A549 (cell line): ENCODE data around the gene TRAPPC4. TPM values are rescaled to one million over a fixed set of nuclear protein-coding genes. Genes with fewer than 3 reads are reported as not detected.
"Not testable (repeated sequence)": the region's sequence is repeated elsewhere in the genome, so short reads cannot be mapped to it uniquely, and the experiment has no call there.

Source experiments
- ATAC-seq, 2 experiments: fragments of 200-7000 bp in 1 of 2; fragments of >200 bp in 1 of 2; cut with Nextera tagmentation in 1 of 2; cut with Tn5 transposase in 1 of 2; 3 replicates each; pipeline versions ENCODE4 v1.8.0 to v1.9.1; 2018 to 2020; ENCODE audit warnings: mild to moderate bottlenecking in 1 of 2, moderate library complexity in 1 of 2
- CTCF ChIA-PET: fragments of 300-600 bp; sonication (Branson Sonifier 250); formaldehyde crosslinking; extraction: SDS; loops from one replicate; lab custom pipeline; 2021; ENCODE audit warnings: antibody characterized with exemption, inconsistent platforms; lab: Yijun Ruan, JAX
- POLR2A ChIA-PET: fragments of 350-600 bp; formaldehyde crosslinking; extraction: SDS; loops from one replicate; lab custom pipeline; 2021; ENCODE audit warnings: antibody characterized with exemption, inconsistent platforms; lab: Yijun Ruan, JAX
- DNase-seq, 2 experiments: peaks; one replicate each; pipeline versions ENCODE4 v3.0.0 to v3.0.0-alpha.2; 2011 to 2016; ENCODE audit warnings: low read depth in 1 of 2, low spot score in 1 of 2
- FAIRE-seq: peaks from 2 replicates; lab custom pipeline; 2011; peaks lifted over from hg19 to GRCh38; lab: Jason Lieb, UNC
- H3K27ac ChIP-seq, 2 experiments: fragments of >200 bp; sonication (Bioruptor Twin); formaldehyde crosslinking; 3 replicates each; pipeline ENCODE4 v1.5.1; 2016 to 2017
- H3K4me1 ChIP-seq: fragments of >200 bp; sonication (Bioruptor Twin); formaldehyde crosslinking; 3 replicates; pipeline ENCODE4 v1.6.1; 2016
- H3K4me2 ChIP-seq: fragments of >200 bp; sonication (Bioruptor Twin); formaldehyde crosslinking; 3 replicates; pipeline ENCODE4 v1.6.1; 2016
- H3K4me3 ChIP-seq: fragments of >200 bp; sonication (Bioruptor Twin); formaldehyde crosslinking; 3 replicates; pipeline ENCODE4 v1.5.1; 2016
- H3K9me3 ChIP-seq: fragments of >200 bp; sonication (Bioruptor Twin); formaldehyde crosslinking; 3 replicates; pipeline ENCODE4 v1.6.1; 2016
- CBX2 ChIP-seq: fragments of 200-600 bp; sonication (generic); IDR thresholded peaks from 2 replicates; pipeline ENCODE4 v1.6.1; 2016; ENCODE audit warnings: low read depth, mild to moderate bottlenecking, borderline replicate concordance
- CHD4 ChIP-seq: fragments of 200-600 bp; sonication (generic); IDR thresholded peaks from 2 replicates; pipeline ENCODE4 v1.6.1; 2016; ENCODE audit warnings: antibody characterized with exemption, mild to moderate bottlenecking, borderline replicate concordance
- E2F6 ChIP-seq: IDR thresholded peaks from 2 replicates; pipeline ENCODE4 v1.6.1; 2012; ENCODE audit warnings: low read depth, borderline replicate concordance
- EHF ChIP-seq: fragments of 250-450 bp; sonication (Bioruptor Pico); IDR thresholded peaks from 2 replicates; pipeline ENCODE4 v1.5.0; 2020; ENCODE audit warnings: mild to moderate bottlenecking
- EHMT2 ChIP-seq: fragments of 200-600 bp; sonication (generic); IDR thresholded peaks from 2 replicates; pipeline ENCODE4 v1.6.1; 2016; ENCODE audit warnings: antibody characterized with exemption, low read depth, mild to moderate bottlenecking, moderate library complexity
- ESRRA ChIP-seq: fragments of 150-350 bp; IDR thresholded peaks from 2 replicates; pipeline ENCODE4 v1.6.1; 2014; ENCODE audit warnings: mild to moderate bottlenecking, low read length, borderline replicate concordance
- FOSL2 ChIP-seq, 2 experiments: fragments of 450-650 bp in 1 of 2; fragments of >200 bp in 1 of 2; sonication (Bioruptor Twin) in 1 of 2; formaldehyde crosslinking; IDR thresholded peaks; 2 replicates each; pipeline versions ENCODE4 v1.5.0 to v1.6.1; 2016 to 2020; ENCODE audit warnings: mild to moderate bottlenecking in 1 of 2, moderate library complexity in 1 of 2
- HEYL ChIP-seq: fragments of 250-450 bp; sonication (Bioruptor Pico); IDR thresholded peaks from 2 replicates; pipeline ENCODE4 v1.8.0; 2021; ENCODE audit warnings: mild to moderate bottlenecking, moderate library complexity
- HOXA7 ChIP-seq: fragments of 250-450 bp; sonication (Bioruptor Pico); IDR thresholded peaks from 2 replicates; pipeline ENCODE4 v1.5.0; 2020; ENCODE audit warnings: mild to moderate bottlenecking, moderate library complexity
- HOXB13 ChIP-seq: fragments of 250-450 bp; sonication (Bioruptor Pico); IDR thresholded peaks from 2 replicates; pipeline ENCODE4 v1.5.0; 2020; ENCODE audit warnings: low read depth, mild to moderate bottlenecking, moderate library complexity
- MAFK ChIP-seq: fragments of 450-650 bp; IDR thresholded peaks from 2 replicates; pipeline ENCODE4 v1.6.1; 2014; ENCODE audit not compliant: partially characterized antibody
- MAX ChIP-seq: IDR thresholded peaks from 2 replicates; pipeline ENCODE4 v1.6.1; 2012
- NFE2L2 ChIP-seq: fragments of 150-350 bp; conservative IDR thresholded peaks from 2 replicates; pipeline ENCODE4 v1.6.1; 2014; ENCODE audit warnings: low read length
- RAD21 ChIP-seq, 2 experiments: fragments of >200 bp in 1 of 2; sonication (Bioruptor Twin) in 1 of 2; formaldehyde crosslinking in 1 of 2; IDR thresholded peaks in 1 of 2; conservative IDR thresholded peaks in 1 of 2; 2 replicates in 1 of 2; 3 replicates in 1 of 2; pipeline ENCODE4 v1.6.1; 2012 to 2018; ENCODE audit warnings: inconsistent platforms in 1 of 2
- RARB ChIP-seq: fragments of 250-450 bp; sonication (Bioruptor Pico); IDR thresholded peaks from 2 replicates; pipeline ENCODE4 v1.8.0; 2021; ENCODE audit warnings: mild to moderate bottlenecking, moderate library complexity
- RFX5 ChIP-seq: fragments of 450-650 bp; IDR thresholded peaks from 2 replicates; pipeline ENCODE4 v1.7.1; 2014; ENCODE audit warnings: antibody characterized with exemption, mild to moderate bottlenecking, moderate library complexity
- RNF2 ChIP-seq: fragments of 200-600 bp; sonication (generic); IDR thresholded peaks from 2 replicates; pipeline ENCODE4 v1.6.1; 2016; ENCODE audit warnings: low read depth, mild to moderate bottlenecking, antibody characterized with exemption, moderate library complexity, borderline replicate concordance
- SMC3 ChIP-seq: fragments of >200 bp; sonication (Bioruptor Twin); formaldehyde crosslinking; IDR thresholded peaks from 3 replicates; pipeline ENCODE4 v1.6.1; 2018; ENCODE audit warnings: inconsistent platforms
- SREBF2 ChIP-seq: fragments of 450-650 bp; IDR thresholded peaks from 2 replicates; pipeline ENCODE4 v1.6.1; 2014; ENCODE audit warnings: mild to moderate bottlenecking, moderate library complexity
- TFCP2L1 ChIP-seq: fragments of 250-450 bp; sonication (Bioruptor Pico); IDR thresholded peaks from 2 replicates; pipeline ENCODE4 v1.5.0; 2021; ENCODE audit warnings: mild to moderate bottlenecking
- ZNF302 ChIP-seq: fragments of 250-450 bp; sonication (Bioruptor Pico); IDR thresholded peaks from 2 replicates; pipeline ENCODE4 v1.9.0; 2021; ENCODE audit warnings: inconsistent platforms, mild to moderate bottlenecking, moderate library complexity
- ZSCAN20 ChIP-seq: fragments of 250-450 bp; sonication (Bioruptor Pico); IDR thresholded peaks from 2 replicates; pipeline ENCODE4 v1.8.0; 2022; ENCODE audit warnings: mild to moderate bottlenecking, moderate library complexity
- WGBS: methylation state at CpG from one replicate; pipeline ENCODE4 v1.1.6; 2017; ENCODE audit errors: missing lambda C conversion rate; 5-methylcytosine and 5-hydroxymethylcytosine counted together
- polyA plus RNA-seq, 4 experiments: library from polyadenylated mRNA; depleted of rRNA in 3 of 4; stranded (reverse); fragments of >200 nt; fragmentation: RNase III in 1 of 4; extraction: RNeasy Plus Mini Kit Qiagen cat#74134 plus additional on column Dnase treatment in 1 of 4; gene quantifications; 2 replicates in 3 of 4; 3 replicates in 1 of 4; pipeline ENCODE4 v1.2.3, GENCODE V29; 2011 to 2017

The TRAPPC4 gene
- polyA plus RNA-seq, 2 of the 4 experiments (the other 2 are of a cell fraction) = 71.6 to 77.7 TPM

GRCh38 chr11:119038884-119039283, 20.3 kb downstream of the TRAPPC4 start:
- Histone ChIP-seq H3K4me1 (no peaks in the 10 kb centered on the region), H3K9me3 (no peaks in the 10 kb centered on the region), H3K27ac (no peak overlapping the region), H3K4me2 (no peak overlapping the region), H3K4me3 (no peak overlapping the region)
- ATAC-seq (no peak), FAIRE-seq (no peak), DNase-seq (no peak)
- POLR2A ChIA-PET = no interaction called here
- WGBS = 67% methylated on average over 5 of the region's 5 CpGs
- CTCF ChIA-PET = interaction anchor here (1.9 kb wide), 1 partner anchor 17 kb away, joined by 8 read pairs; the partner anchor contains the start of gene HYOU1
- TF ChIP-seq SREBF2 = no peak
- no peak for TF ChIP-seq MAX
- no peak for TF ChIP-seq HOXB13 (CRISPR knock-in tag)
- TF ChIP-seq E2F6 = no peak

GRCh38 chr11:119039471-119039870, 20.9 kb downstream of the TRAPPC4 start:
- H3K4me3 ChIP-seq, ATAC-seq, FAIRE-seq, H3K4me1 ChIP-seq, DNase-seq, H3K4me2 ChIP-seq, H3K9me3 ChIP-seq, POLR2A ChIA-PET, H3K27ac ChIP-seq: not testable (repeated sequence)
- CTCF ChIA-PET = interaction anchor here (1.9 kb wide), 1 partner anchor 17 kb away, joined by 8 read pairs; the partner anchor contains the start of gene HYOU1
- 65% methylated on average over 11 of the region's 11 CpGs for WGBS

- ChIA-PET POLR2A (interaction anchor here (1.2 kb wide), 1 partner anchor 15 kb away, joined by 3 read pairs; the partner anchor contains the start of gene HYOU1), CTCF (interaction anchor here (0.6 to 2.6 kb wide), 2 partner anchors 11 to 14 kb away, joined by 3 to 10 read pairs; partner anchors contain the start of gene SLC37A4)
- Histone ChIP-seq H3K9me3 (no peaks in the 10 kb centered on the region), H3K4me1 (no peaks in the 10 kb centered on the region), H3K27ac (no peak overlapping the region), H3K4me3 (no peak overlapping the region), H3K4me2 (no peak overlapping the region)
- TF ChIP-seq MAFK (peak; percentile 27), CBX2 (no peak)
- WGBS = 91% methylated on average over 4 of the region's 4 CpGs
- FAIRE-seq (no peak), DNase-seq (no peak), ATAC-seq (peak; percentile 19 to 41; a peak in 2 of 6 replicates)
Observed at GRCh38 chr11:119041821-119042514, 23.4 kb downstream of the TRAPPC4 start.

GRCh38 chr11:119042927-119043326, 24.4 kb downstream of the TRAPPC4 start:
- WGBS = 84% methylated on average over 9 of the region's 9 CpGs
- no peak for DNase-seq
- ChIA-PET CTCF (interaction anchor here (0.6 to 2.6 kb wide), 3 partner anchors 12 to 18 kb away, joined by 3 to 10 read pairs (median 4); partner anchors contain the start of gene SLC37A4), POLR2A (no interaction called here)
- TF ChIP-seq FOSL2 (IDR thresholded peaks at IDR 0.05) (no peak), FOSL2 (CRISPR knock-in tag; IDR thresholded peaks at IDR 0.05) (no peak), EHF (no peak), NFE2L2 (no peak), RFX5 (no peak), HOXA7 (CRISPR knock-in tag) (no peak), ZNF302 (CRISPR knock-in tag) (no peak), HEYL (CRISPR knock-in tag) (no peak), EHMT2 (no peak), ESRRA (no peak), ZSCAN20 (CRISPR knock-in tag) (no peak), RNF2 (no peak), SMC3 (no peak), RAD21 (conservative IDR thresholded peaks at IDR 0.05 in 1 of 2, IDR thresholded peaks at IDR 0.05 in 1 of 2) (no peak), CHD4 (no peak), TFCP2L1 (CRISPR knock-in tag) (no peak), HOXB13 (CRISPR knock-in tag) (no peak), RARB (CRISPR knock-in tag) (no peak)
- TF ChIP-seq, all 56 proteins: peak for 0
- Histone ChIP-seq H3K4me3 (no peak overlapping the region), H3K27ac (no peak overlapping the region), H3K4me1 (no peaks in the 10 kb centered on the region), H3K4me2 (no peak overlapping the region), H3K9me3 (no peaks in the 10 kb centered on the region)
- ATAC-seq (no peak), FAIRE-seq (no peak)
